ENCODE measurements around the gene FNDC3B. TPM values are rescaled to one million over a fixed set of nuclear protein-coding genes. Genes with fewer than 3 reads are reported as not detected.

The FNDC3B gene
- total and polyA plus RNA-seq, 2 donors (not counting 3 experiments of a cell fraction or from before 2014, with no cell fraction given) = 91.6 to 295 TPM

GRCh38 chr3:172273378-172273777, 234.0 kb downstream of the FNDC3B start:
- H3K4me1 ChIP-seq (ENCODE audit: control insufficient read depth, extremely low read depth, insufficient read depth, low read length) = no peaks in the 10 kb centered on the region
- H3K27me3 ChIP-seq (ENCODE audit: control insufficient read depth in 2 of 2, insufficient read depth in 2 of 2, low read length in 2 of 2) = no peaks in the 10 kb centered on the region
- H3K9me3 ChIP-seq (replicated peaks; ENCODE audit: control insufficient read depth, insufficient read depth, low read length) = no peaks in the 10 kb centered on the region
- DNase-seq (ENCODE audit: low read depth, low spot score) (no peak), FAIRE-seq (no peak)
- no peaks in the 10 kb centered on the region for H4K20me1 ChIP-seq (replicated peaks; ENCODE audit: control insufficient read depth, extremely low read depth, insufficient read depth, low read length)
- TF ChIP-seq MAX (IDR thresholded peaks at IDR 0.05; ENCODE audit: insufficient read depth, insufficient read length) (no peak), POLR2AphosphoS5 (IDR thresholded peaks at IDR 0.05; ENCODE audit: insufficient read depth, low read depth, low read length) (no peak), CTCF (IDR thresholded peaks at IDR 0.05; ENCODE audit: extremely low read depth in 1 of 2, insufficient read depth in 1 of 2, low read depth in 1 of 2, low read length in 2 of 2) (no peak)
- CTCF ChIA-PET = no interaction called here
- H3K4me2 ChIP-seq (ENCODE audit: insufficient read depth, low read length) = no peak overlapping the region
- H3K36me3 ChIP-seq (ENCODE audit: control insufficient read depth in 2 of 2, extremely low read depth in 1 of 2, insufficient read depth in 2 of 2, low read length in 2 of 2) = peaks cover 13 to 18% of the 10 kb centered on the region in 2 experiments
- H2AFZ ChIP-seq (ENCODE audit: low read depth, low read length) = no peak overlapping the region
- H3K27ac ChIP-seq (ENCODE audit: insufficient read depth, low read depth, low read length) = no peak overlapping the region
- intact Hi-C loops (cut with micrococcal nuclease) = no loop called here
- no peak overlapping the region for H3K4me3 ChIP-seq (replicated peaks in 1 of 3; ENCODE audit: insufficient read depth in 1 of 3, low read depth in 1 of 3, low read length in 3 of 3)
- H3K9ac ChIP-seq (replicated peaks; ENCODE audit: extremely low read depth, insufficient read depth, low read length) = no peak overlapping the region
- POLR2A ChIA-PET = no interaction called here
- dilution Hi-C loops (cut with MboI; ENCODE audit: extremely low pct_ligation_motif_present, low sequenced_read_pairs) = no loop called here
- H3K9me1 ChIP-seq (replicated peaks; ENCODE audit: control insufficient read depth, extremely low read depth, insufficient read depth, low read length) = no peaks in the 10 kb centered on the region
- BruUV-seq (replicated peaks) = no TSS peak
- peaks cover 50% of the 10 kb centered on the region for H3K79me2 ChIP-seq (ENCODE audit: control insufficient read depth, insufficient read depth, low read length)

DNA sequence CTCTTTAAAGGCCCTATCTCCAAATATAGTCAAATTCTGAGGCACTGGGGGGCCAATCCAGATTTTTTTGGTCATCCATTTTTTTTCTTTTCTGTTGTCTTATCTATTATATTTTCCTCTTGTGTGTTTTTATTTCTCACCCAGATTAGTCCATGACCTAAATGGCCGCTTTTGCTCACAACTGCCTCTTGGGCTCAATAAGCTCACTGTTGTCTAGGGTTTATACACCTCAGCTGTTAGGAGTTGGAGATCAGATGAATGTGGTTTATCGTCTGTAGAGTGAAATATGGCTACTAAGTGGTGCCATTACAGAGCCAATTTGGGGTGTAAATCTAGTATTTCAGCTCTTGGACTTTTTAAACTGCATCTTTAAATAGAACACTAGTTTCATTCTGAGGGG, 235.5 kb downstream of the FNDC3B start:
- Histone ChIP-seq H3K4me2 (ENCODE audit: insufficient read depth, low read length) (no peak overlapping the region), H4K20me1 (replicated peaks; ENCODE audit: control insufficient read depth, extremely low read depth, insufficient read depth, low read length) (peaks cover 3% of the 10 kb centered on the region), H3K4me3 (replicated peaks in 1 of 3; ENCODE audit: insufficient read depth in 1 of 3, low read depth in 1 of 3, low read length in 3 of 3) (no peak overlapping the region), H3K36me3 (ENCODE audit: control insufficient read depth in 2 of 2, extremely low read depth in 1 of 2, insufficient read depth in 2 of 2, low read length in 2 of 2) (peaks cover 13 to 18% of the 10 kb centered on the region in 2 experiments), H3K9ac (replicated peaks; ENCODE audit: extremely low read depth, insufficient read depth, low read length) (no peak overlapping the region), H3K27ac (ENCODE audit: insufficient read depth, low read depth, low read length) (no peak overlapping the region), H2AFZ (ENCODE audit: low read depth, low read length) (no peak overlapping the region), H3K27me3 (ENCODE audit: control insufficient read depth in 2 of 2, insufficient read depth in 2 of 2, low read length in 2 of 2) (no peaks in the 10 kb centered on the region), H3K4me1 (ENCODE audit: control insufficient read depth, extremely low read depth, insufficient read depth, low read length) (no peaks in the 10 kb centered on the region), H3K9me3 (replicated peaks; ENCODE audit: control insufficient read depth, insufficient read depth, low read length) (no peaks in the 10 kb centered on the region), H3K79me2 (ENCODE audit: control insufficient read depth, insufficient read depth, low read length) (peaks cover 55% of the 10 kb centered on the region), H3K9me1 (replicated peaks; ENCODE audit: control insufficient read depth, extremely low read depth, insufficient read depth, low read length) (no peaks in the 10 kb centered on the region)
- ChIA-PET POLR2A (no interaction called here), CTCF (interaction anchor here (1.0 to 1.1 kb wide), 3 partner anchors 10 to 484 kb away, joined by 3 read pairs; no protein-coding TSS in a partner anchor)
- FAIRE-seq (no peak), DNase-seq (ENCODE audit: low read depth, low spot score) (no peak)
- TF ChIP-seq JUN (IDR thresholded peaks at IDR 0.05; ENCODE audit: borderline replicate concordance, insufficient read depth, insufficient read length, low read depth) (no peak), FOS (IDR thresholded peaks at IDR 0.05; ENCODE audit: borderline replicate concordance, insufficient read depth, low read length) (no peak), GATA2 (IDR thresholded peaks at IDR 0.05; ENCODE audit: insufficient read depth, insufficient read length, low read depth, low read length) (no peak)
- dilution Hi-C loops (cut with MboI; ENCODE audit: extremely low pct_ligation_motif_present, low sequenced_read_pairs) (no loop called here), intact Hi-C loops (cut with micrococcal nuclease) (no loop called here)
- no TSS peak for BruUV-seq (replicated peaks)
